Effector CD4-positive, alpha-beta T cell (primary cell): ENCODE results near the gene KCNMA1.

ENCODE experiments used
- DNase-seq: peaks from one replicate; pipeline ENCODE4 v3.0.0-alpha.2; 2020

The KCNMA1 gene

GRCh38 chr10:77315496-77316129 lies 322.0 kb downstream of the KCNMA1 start:
- DNase-seq: no peak

- no peak for DNase-seq
Measured at GRCh38 chr10:77313066-77313750, 324.4 kb downstream of the KCNMA1 start.

GRCh38 chr10:77311186-77311585 lies 326.4 kb downstream of the KCNMA1 start:
- no peak for DNase-seq

- no peak for DNase-seq
Measured at GRCh38 chr10:77310288-77310840, 327.2 kb downstream of the KCNMA1 start.

GRCh38 chr10:77309509-77309908 lies 328.1 kb downstream of the KCNMA1 start:
- DNase-seq: no peak

GRCh38 chr10:77309092-77309491 lies 328.5 kb downstream of the KCNMA1 start:
- no peak for DNase-seq

- no peak for DNase-seq
Measured at GRCh38 chr10:77308084-77308732, 329.4 kb downstream of the KCNMA1 start.

GRCh38 chr10:77306666-77307065 lies 330.9 kb downstream of the KCNMA1 start:
- DNase-seq: no peak

GRCh38 chr10:77305650-77306632 lies 331.7 kb downstream of the KCNMA1 start:
- DNase-seq: no peak

- no peak for DNase-seq
Measured at GRCh38 chr10:77304192-77304591, 333.4 kb downstream of the KCNMA1 start.

GRCh38 chr10:77301305-77301730 lies 336.3 kb downstream of the KCNMA1 start:
- no peak for DNase-seq

- DNase-seq: no peak
Measured at GRCh38 chr10:77300682-77301302, 336.8 kb downstream of the KCNMA1 start.

GRCh38 chr10:77299320-77299719 lies 338.3 kb downstream of the KCNMA1 start:
- no peak for DNase-seq

GRCh38 chr10:77297393-77297739 lies 340.2 kb downstream of the KCNMA1 start:
- DNase-seq: no peak

GRCh38 chr10:77296534-77297392 lies 340.8 kb downstream of the KCNMA1 start:
- no peak for DNase-seq

GRCh38 chr10:77293773-77294172 lies 343.8 kb downstream of the KCNMA1 start:
- DNase-seq: no peak

- no peak for DNase-seq
Measured at GRCh38 chr10:77293347-77293746, 344.3 kb downstream of the KCNMA1 start.

- DNase-seq: no peak
Measured at GRCh38 chr10:77291596-77292505, 345.8 kb downstream of the KCNMA1 start.

- no peak for DNase-seq
Measured at GRCh38 chr10:77290528-77291155, 347.0 kb downstream of the KCNMA1 start.

GRCh38 chr10:77289790-77290189 lies 347.8 kb downstream of the KCNMA1 start:
- no peak for DNase-seq
